Type B pancreatic cell (in vitro differentiated cells): Measurements from ENCODE around the gene HECW1. TPM values are rescaled to one million over a fixed set of nuclear protein-coding genes. Genes with fewer than 3 reads are reported as not detected.

ENCODE experiments used
- DNase-seq: peaks from one replicate; pipeline ENCODE4 v3.0.0; 2021; ENCODE audit warnings: mixed read lengths; ENCODE audit not compliant: unreplicated experiment; ENCODE audit errors: extremely low spot score
- H3K27ac Mint-ChIP-seq: 2 replicates; pipeline ENCODE4 v1.8.0; 2021; ENCODE audit warnings: mild to moderate bottlenecking, mixed read lengths
- H3K27me3 Mint-ChIP-seq: 2 replicates; pipeline ENCODE4 v1.8.0; 2021; ENCODE audit warnings: mixed read lengths
- H3K36me3 Mint-ChIP-seq: 2 replicates; pipeline ENCODE4 v1.8.0; 2021; ENCODE audit warnings: mixed read lengths
- H3K4me1 Mint-ChIP-seq: one replicate; pipeline ENCODE4 v1.8.0; 2021; ENCODE audit warnings: mixed read lengths; ENCODE audit not compliant: unreplicated experiment
- H3K4me3 Mint-ChIP-seq: 2 replicates; pipeline ENCODE4 v1.8.0; 2021; ENCODE audit warnings: mild to moderate bottlenecking, mixed read lengths
- H3K9me3 Mint-ChIP-seq: 2 replicates; pipeline ENCODE4 v1.8.0; 2021; ENCODE audit warnings: mixed read lengths
- total RNA-seq: library from RNA; stranded (reverse); gene quantifications from 2 replicates; pipeline ENCODE4 v1.2.1, GENCODE V29; 2021; ENCODE audit warnings: low replicate concordance
- TF ChIP-seq, protein P1 (sequence below): fragments of 200-600 bp; sonication (generic); conservative IDR thresholded peaks from 2 replicates; pipeline ENCODE4 v1.5.0; 2021; ENCODE audit warnings: antibody characterized with exemption, mild to moderate bottlenecking

The HECW1 gene
- total RNA-seq, 1 donor from 2014 or later, result 1.4 TPM

- Mint-ChIP-seq H3K4me1 (no peaks in the 10 kb centered on the region), H3K9me3 (no peaks in the 10 kb centered on the region), H3K27me3 (peaks cover 13% of the 10 kb centered on the region), H3K4me3 (no peak overlapping the region), H3K27ac (no peak overlapping the region), H3K36me3 (no peaks in the 10 kb centered on the region)
- TF ChIP-seq, protein P1, sequence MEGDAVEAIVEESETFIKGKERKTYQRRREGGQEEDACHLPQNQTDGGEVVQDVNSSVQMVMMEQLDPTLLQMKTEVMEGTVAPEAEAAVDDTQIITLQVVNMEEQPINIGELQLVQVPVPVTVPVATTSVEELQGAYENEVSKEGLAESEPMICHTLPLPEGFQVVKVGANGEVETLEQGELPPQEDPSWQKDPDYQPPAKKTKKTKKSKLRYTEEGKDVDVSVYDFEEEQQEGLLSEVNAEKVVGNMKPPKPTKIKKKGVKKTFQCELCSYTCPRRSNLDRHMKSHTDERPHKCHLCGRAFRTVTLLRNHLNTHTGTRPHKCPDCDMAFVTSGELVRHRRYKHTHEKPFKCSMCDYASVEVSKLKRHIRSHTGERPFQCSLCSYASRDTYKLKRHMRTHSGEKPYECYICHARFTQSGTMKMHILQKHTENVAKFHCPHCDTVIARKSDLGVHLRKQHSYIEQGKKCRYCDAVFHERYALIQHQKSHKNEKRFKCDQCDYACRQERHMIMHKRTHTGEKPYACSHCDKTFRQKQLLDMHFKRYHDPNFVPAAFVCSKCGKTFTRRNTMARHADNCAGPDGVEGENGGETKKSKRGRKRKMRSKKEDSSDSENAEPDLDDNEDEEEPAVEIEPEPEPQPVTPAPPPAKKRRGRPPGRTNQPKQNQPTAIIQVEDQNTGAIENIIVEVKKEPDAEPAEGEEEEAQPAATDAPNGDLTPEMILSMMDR, result no peak
- no peak for DNase-seq
These were observed 27.7 kb downstream of the HECW1 start for GRCh38 chr7:43140186-43140585.

GRCh38 chr7:43141091-43141490 is 28.6 kb downstream of the HECW1 start:
- H3K9me3 Mint-ChIP-seq, result no peaks in the 10 kb centered on the region
- no peak overlapping the region for H3K4me3 Mint-ChIP-seq
- peaks cover 13% of the 10 kb centered on the region for H3K27me3 Mint-ChIP-seq
- no peaks in the 10 kb centered on the region for H3K36me3 Mint-ChIP-seq
- H3K4me1 Mint-ChIP-seq, result no peaks in the 10 kb centered on the region
- DNase-seq, result no peak
- no peak overlapping the region for H3K27ac Mint-ChIP-seq
- TF ChIP-seq, protein P1, result no peak

DNA sequence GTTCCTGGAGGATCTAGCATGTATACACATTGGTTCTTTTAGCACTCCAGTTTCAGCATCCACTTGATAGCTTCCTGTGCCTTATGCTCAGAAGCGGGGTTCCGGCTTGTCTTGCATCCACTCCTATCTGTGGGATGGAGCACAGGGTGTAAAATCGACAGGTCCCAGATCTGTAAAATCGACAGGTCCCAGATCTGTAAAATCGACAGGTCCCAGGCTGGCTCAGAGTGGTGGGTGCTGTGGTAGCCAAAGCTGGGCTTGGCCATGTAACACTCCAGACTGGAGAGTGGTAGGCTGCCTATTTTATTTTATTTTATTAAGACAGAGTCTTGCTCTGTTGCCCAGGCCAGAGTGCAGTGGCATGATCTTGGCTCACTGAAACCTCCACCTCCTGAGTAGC is 30.3 kb downstream of the HECW1 start:
- no peaks in the 10 kb centered on the region for H3K9me3 Mint-ChIP-seq
- H3K36me3 Mint-ChIP-seq, result no peaks in the 10 kb centered on the region
- no peak overlapping the region for H3K4me3 Mint-ChIP-seq
- H3K27ac Mint-ChIP-seq, result no peak overlapping the region
- DNase-seq, result no peak
- peaks cover 12% of the 10 kb centered on the region for H3K27me3 Mint-ChIP-seq
- TF ChIP-seq, protein P1, result no peak
- no peaks in the 10 kb centered on the region for H3K4me1 Mint-ChIP-seq

DNA sequence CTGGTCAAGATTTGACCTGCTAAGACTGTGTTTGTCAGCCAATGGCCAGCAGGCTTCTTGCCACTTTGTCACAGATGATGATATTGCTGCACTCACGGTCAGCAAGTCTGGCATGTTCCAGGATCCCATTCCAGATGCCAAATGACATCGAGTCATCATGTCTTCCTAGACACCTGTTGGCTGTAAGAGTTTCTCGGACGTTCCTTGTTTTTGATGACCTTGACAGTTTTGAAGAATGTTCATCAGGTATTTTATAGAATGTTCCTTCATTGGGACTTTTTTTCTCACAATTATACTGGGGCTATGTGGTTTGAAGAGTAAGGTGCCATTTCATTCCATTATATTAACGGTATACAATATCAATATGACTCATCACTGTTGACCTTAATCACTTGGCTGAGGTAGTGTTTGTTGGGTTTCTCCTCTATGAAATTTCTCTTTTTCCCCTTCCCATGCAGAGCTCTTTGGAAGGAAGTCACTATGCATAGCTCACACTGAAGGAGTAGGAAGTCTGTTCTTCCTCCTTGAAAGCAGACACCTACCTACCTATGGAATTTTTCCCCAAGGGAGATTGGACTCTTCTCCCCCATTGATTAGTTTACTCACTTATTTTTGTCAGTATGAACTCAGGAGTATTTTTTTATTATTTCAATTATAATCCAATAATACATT is 31.6 kb downstream of the HECW1 start:
- Mint-ChIP-seq H3K27me3 (peaks cover 12% of the 10 kb centered on the region), H3K4me3 (no peak overlapping the region), H3K9me3 (no peaks in the 10 kb centered on the region), H3K27ac (no peak overlapping the region), H3K4me1 (no peaks in the 10 kb centered on the region), H3K36me3 (no peaks in the 10 kb centered on the region)
- no peak for DNase-seq
- TF ChIP-seq, protein P1, result no peak

DNA sequence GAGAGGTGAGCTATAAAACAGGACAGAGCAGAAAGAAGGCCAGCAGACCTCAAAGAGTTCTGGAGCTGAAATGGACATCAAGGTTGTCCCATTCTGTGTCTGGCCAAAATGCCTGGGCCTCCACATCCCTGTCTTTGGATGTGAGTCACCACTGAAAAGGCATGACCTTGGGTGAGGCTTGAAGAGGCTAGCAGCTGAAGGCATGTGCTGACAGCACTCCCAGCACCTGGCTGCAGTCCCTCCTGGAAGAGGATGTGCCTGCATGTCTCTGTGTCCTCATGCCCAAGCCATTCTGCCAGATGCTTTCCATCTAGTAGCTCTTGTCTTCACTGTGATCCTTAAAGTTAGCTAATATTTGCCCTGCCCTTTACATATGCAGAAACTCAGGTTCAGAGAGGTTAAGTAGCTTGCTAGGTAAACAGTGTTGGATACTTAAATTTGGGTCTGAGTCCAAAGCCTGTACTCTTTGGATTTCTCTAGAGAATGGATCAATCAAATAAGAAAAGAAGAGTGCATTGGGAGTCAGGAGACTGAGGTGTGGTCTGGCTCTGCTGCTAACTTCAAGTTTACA is 35.8 kb downstream of the HECW1 start:
- H3K9me3 Mint-ChIP-seq, result no peaks in the 10 kb centered on the region
- TF ChIP-seq, protein P1, result no peak
- H3K4me1 Mint-ChIP-seq, result no peaks in the 10 kb centered on the region
- peaks cover 11% of the 10 kb centered on the region for H3K27me3 Mint-ChIP-seq
- DNase-seq, result no peak
- no peak overlapping the region for H3K4me3 Mint-ChIP-seq
- no peaks in the 10 kb centered on the region for H3K36me3 Mint-ChIP-seq
- no peak overlapping the region for H3K27ac Mint-ChIP-seq
